OCI-LY7 (cell line): ENCODE results near the gene APEH. TPM values are rescaled to one million over a fixed set of nuclear protein-coding genes. Genes with fewer than 3 reads are reported as not detected.

Experiments used
- BruUV-seq: library from RNA; stranded (reverse); fragments of 400-500 nt; replicated peaks from 2 replicates; lab custom pipeline; 2021; lab: Mats Ljungman, UMichigan
- CTCF ChIA-PET: fragments of 300-600 bp; sonication (Branson Sonifier 250); formaldehyde crosslinking; loops from one replicate; lab custom pipeline; 2022; ENCODE audit warnings: antibody characterized with exemption; ENCODE audit not compliant: unreplicated experiment; lab: Charles Lee
- POLR2A ChIA-PET: fragments of 300-600 bp; sonication (Branson Sonifier 250); formaldehyde crosslinking; loops from one replicate; lab custom pipeline; 2022; ENCODE audit warnings: antibody characterized with exemption; lab: Charles Lee
- DNase-seq: peaks from one replicate; pipeline ENCODE4 v3.0.0-alpha.2; 2015; ENCODE audit warnings: low spot score
- H2AFZ ChIP-seq: fragments of 200-600 bp; sonication (generic), shearing (Covaris generic); 2 replicates; pipeline ENCODE4 v1.6.1; 2014; ENCODE audit warnings: mild to moderate bottlenecking, antibody characterized with exemption, low read length, moderate library complexity
- H3K27ac ChIP-seq: fragments of 200-600 bp; sonication (generic); 2 replicates; pipeline ENCODE4 v1.5.1; 2014; ENCODE audit warnings: mixed run types, low read depth, mild to moderate bottlenecking, moderate library complexity, low read length, inconsistent platforms; ENCODE audit not compliant: poor library complexity, severe bottlenecking
- H3K36me3 ChIP-seq: fragments of 200-600 bp; sonication (generic); 2 replicates; pipeline ENCODE4 v1.6.1; 2014; ENCODE audit warnings: mild to moderate bottlenecking, antibody characterized with exemption, low read length, moderate library complexity, mixed read lengths; ENCODE audit not compliant: insufficient read depth
- H3K4me1 ChIP-seq: fragments of 200-600 bp; sonication (generic); 2 replicates; pipeline ENCODE4 v1.5.1; 2014; ENCODE audit warnings: mild to moderate bottlenecking, low read length; ENCODE audit not compliant: insufficient read depth, poor library complexity, severe bottlenecking
- H3K4me2 ChIP-seq: fragments of 200-600 bp; sonication (generic); 2 replicates; pipeline ENCODE4 v1.6.1; 2014; ENCODE audit warnings: mild to moderate bottlenecking, low read length
- H3K4me3 ChIP-seq: fragments of 200-600 bp; sonication (generic); 2 replicates; pipeline ENCODE4 v1.5.1; 2014; ENCODE audit warnings: mild to moderate bottlenecking, low read depth, low read length; ENCODE audit not compliant: poor library complexity, severe bottlenecking
- H3K79me2 ChIP-seq: fragments of 200-600 bp; sonication (generic); 2 replicates; pipeline ENCODE4 v1.6.1; 2016; ENCODE audit warnings: low read depth, mild to moderate bottlenecking, low read length, moderate library complexity, mixed read lengths; ENCODE audit not compliant: insufficient read depth
- H3K9me2 ChIP-seq: fragments of 200-600 bp; sonication (generic); 2 replicates; pipeline ENCODE4 v1.6.1; 2016; ENCODE audit warnings: mild to moderate bottlenecking, low read length, mixed read lengths; ENCODE audit not compliant: insufficient read depth
- H3K9me3 ChIP-seq: fragments of 200-600 bp; sonication (generic); 2 replicates; pipeline ENCODE4 v1.6.1; 2014; ENCODE audit warnings: mild to moderate bottlenecking, mixed run types, low read length, mixed read lengths
- H4K20me1 ChIP-seq: fragments of 200-600 bp; sonication (generic); 2 replicates; pipeline ENCODE4 v1.6.1; 2014; ENCODE audit warnings: mild to moderate bottlenecking, antibody characterized with exemption, low read length, moderate library complexity, mixed read lengths; ENCODE audit not compliant: insufficient read depth
- CTCF ChIP-seq: fragments of 200-600 bp; sonication (generic); conservative IDR thresholded peaks from 2 replicates; pipeline ENCODE4 v1.5.1; 2014; ENCODE audit warnings: mild to moderate bottlenecking, antibody characterized with exemption, low read length, moderate library complexity, mixed read lengths
- EZH2phosphoT487 ChIP-seq: fragments of 200-600 bp; sonication (generic); IDR thresholded peaks from 2 replicates; pipeline ENCODE4 v1.6.1; 2018; ENCODE audit warnings: low read depth, borderline replicate concordance, mild to moderate bottlenecking, mixed run types, antibody characterized with exemption, low read length, moderate library complexity, mixed read lengths
- intact Hi-C: fragments of 100-400 bp; cut with micrococcal nuclease; formaldehyde crosslinking; loops from one replicate; pipeline ENCODE4 v1.10.0; 2022; ENCODE audit not compliant: unreplicated experiment
- total RNA-seq, 2 experiments: library from RNA; depleted of rRNA in 1 of 2; stranded (reverse); fragments of >200 nt in 1 of 2; shearing (Covaris generic) in 1 of 2; gene quantifications; 2 replicates each; pipeline ENCODE4 v1.2.3, GENCODE V29; 2014 to 2022

Gene APEH
- total RNA-seq, 2 experiments from 2014 or later = 112 to 132 TPM

GRCh38 chr3:49727924-49728361, 53.8 kb downstream of the APEH start:
- Histone ChIP-seq H3K4me2 (peak overlapping the region; percentile 57; the same call in 1 of the 2 replicates), H3K4me1 (peaks cover 40% of the 10 kb centered on the region), H3K4me3 (no peak overlapping the region), H2AFZ (no peak overlapping the region), H3K9me2 (no peaks in the 10 kb centered on the region), H3K36me3 (peaks cover 58% of the 10 kb centered on the region), H4K20me1 (no peaks in the 10 kb centered on the region), H3K79me2 (peaks cover 7% of the 10 kb centered on the region; the same call in 1 of the 2 replicates), H3K9me3 (no peaks in the 10 kb centered on the region), H3K27ac (peak overlapping the region; percentile 78)
- no TSS peak for BruUV-seq
- TF ChIP-seq CTCF (no peak), EZH2phosphoT487 (no peak)
- DNase-seq = no peak
- intact Hi-C loops = no loop called here
- CTCF ChIA-PET = no interaction called here
- POLR2A ChIA-PET = no interaction called here

- no peaks in the 10 kb centered on the region for H3K9me2 ChIP-seq
- CTCF ChIA-PET = no interaction called here
- H2AFZ ChIP-seq = no peak overlapping the region
- intact Hi-C loops = no loop called here
- H3K36me3 ChIP-seq = peaks cover 72% of the 10 kb centered on the region
- no peak overlapping the region for H3K27ac ChIP-seq
- POLR2A ChIA-PET = interaction anchor here (0.7 kb wide), 1 partner anchor 197 kb away, joined by 3 read pairs; no protein-coding TSS in a partner anchor
- TF ChIP-seq EZH2phosphoT487 = no peak
- TF ChIP-seq CTCF = no peak
- H3K4me3 ChIP-seq = no peak overlapping the region
- BruUV-seq = no TSS peak
- no peaks in the 10 kb centered on the region for H3K79me2 ChIP-seq
- no peak for DNase-seq
- no peaks in the 10 kb centered on the region for H3K9me3 ChIP-seq
- no peaks in the 10 kb centered on the region for H4K20me1 ChIP-seq
- H3K4me1 ChIP-seq = peaks cover 28% of the 10 kb centered on the region
- no peak overlapping the region for H3K4me2 ChIP-seq
Measured at GRCh38 chr3:49729966-49730609, 55.9 kb downstream of the APEH start.

GRCh38 chr3:49732597-49732996, 58.4 kb downstream of the APEH start:
- TF ChIP-seq CTCF (no peak), EZH2phosphoT487 (no peak)
- Histone ChIP-seq H3K4me3 (no peak overlapping the region), H3K4me2 (no peak overlapping the region), H2AFZ (no peak overlapping the region), H3K9me3 (no peaks in the 10 kb centered on the region), H3K9me2 (no peaks in the 10 kb centered on the region), H4K20me1 (no peaks in the 10 kb centered on the region), H3K79me2 (no peaks in the 10 kb centered on the region), H3K27ac (no peak overlapping the region), H3K4me1 (peaks cover 5% of the 10 kb centered on the region), H3K36me3 (peaks cover 72% of the 10 kb centered on the region)
- DNase-seq = no peak
- POLR2A ChIA-PET = no interaction called here
- CTCF ChIA-PET = no interaction called here
- intact Hi-C loops = no loop called here
- no TSS peak for BruUV-seq
